Measurements from ENCODE around the gene M1AP. TPM values are rescaled to one million over a fixed set of nuclear protein-coding genes. Genes with fewer than 3 reads are reported as not detected.

Gene M1AP
- total RNA-seq, 1 donor from 2014 or later, result 1.4 TPM

DNA sequence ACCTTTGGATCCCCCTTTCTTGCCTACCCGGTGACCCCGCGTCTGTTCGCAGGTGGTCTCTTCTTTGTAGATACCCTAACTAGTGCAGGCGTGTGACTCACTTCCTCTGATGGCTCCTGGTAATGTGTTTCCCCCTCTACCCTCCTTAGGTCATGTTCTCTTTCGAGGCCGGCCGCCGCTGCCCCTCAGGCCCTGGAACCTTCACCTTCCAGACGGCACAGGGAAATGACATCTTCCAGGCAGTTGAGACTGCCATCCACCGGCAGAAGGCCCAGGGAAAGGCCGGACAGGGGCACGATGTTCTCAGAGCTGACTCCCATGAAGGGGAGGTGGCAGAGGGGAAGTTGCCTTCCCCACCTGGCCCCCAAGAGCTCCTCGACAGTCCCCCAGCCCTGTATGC, 92.0 kb downstream of the M1AP start:
- Histone ChIP-seq H3K27me3 (no peaks in the 10 kb centered on the region), H3K4me1 (peaks cover 10% of the 10 kb centered on the region), H3K4me3 (peak overlapping the region; percentile 88), H3K27ac (peak overlapping the region; percentile 88), H3K36me3 (no peaks in the 10 kb centered on the region), H3K9me3 (no peaks in the 10 kb centered on the region)
- ATAC-seq (no peak), DNase-seq (no peak)
- intact Hi-C loops (cut with DNase I), result no loop called here
- TF ChIP-seq, protein P1, sequence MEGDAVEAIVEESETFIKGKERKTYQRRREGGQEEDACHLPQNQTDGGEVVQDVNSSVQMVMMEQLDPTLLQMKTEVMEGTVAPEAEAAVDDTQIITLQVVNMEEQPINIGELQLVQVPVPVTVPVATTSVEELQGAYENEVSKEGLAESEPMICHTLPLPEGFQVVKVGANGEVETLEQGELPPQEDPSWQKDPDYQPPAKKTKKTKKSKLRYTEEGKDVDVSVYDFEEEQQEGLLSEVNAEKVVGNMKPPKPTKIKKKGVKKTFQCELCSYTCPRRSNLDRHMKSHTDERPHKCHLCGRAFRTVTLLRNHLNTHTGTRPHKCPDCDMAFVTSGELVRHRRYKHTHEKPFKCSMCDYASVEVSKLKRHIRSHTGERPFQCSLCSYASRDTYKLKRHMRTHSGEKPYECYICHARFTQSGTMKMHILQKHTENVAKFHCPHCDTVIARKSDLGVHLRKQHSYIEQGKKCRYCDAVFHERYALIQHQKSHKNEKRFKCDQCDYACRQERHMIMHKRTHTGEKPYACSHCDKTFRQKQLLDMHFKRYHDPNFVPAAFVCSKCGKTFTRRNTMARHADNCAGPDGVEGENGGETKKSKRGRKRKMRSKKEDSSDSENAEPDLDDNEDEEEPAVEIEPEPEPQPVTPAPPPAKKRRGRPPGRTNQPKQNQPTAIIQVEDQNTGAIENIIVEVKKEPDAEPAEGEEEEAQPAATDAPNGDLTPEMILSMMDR (IDR thresholded peaks at IDR 0.05), result no peak

DNA sequence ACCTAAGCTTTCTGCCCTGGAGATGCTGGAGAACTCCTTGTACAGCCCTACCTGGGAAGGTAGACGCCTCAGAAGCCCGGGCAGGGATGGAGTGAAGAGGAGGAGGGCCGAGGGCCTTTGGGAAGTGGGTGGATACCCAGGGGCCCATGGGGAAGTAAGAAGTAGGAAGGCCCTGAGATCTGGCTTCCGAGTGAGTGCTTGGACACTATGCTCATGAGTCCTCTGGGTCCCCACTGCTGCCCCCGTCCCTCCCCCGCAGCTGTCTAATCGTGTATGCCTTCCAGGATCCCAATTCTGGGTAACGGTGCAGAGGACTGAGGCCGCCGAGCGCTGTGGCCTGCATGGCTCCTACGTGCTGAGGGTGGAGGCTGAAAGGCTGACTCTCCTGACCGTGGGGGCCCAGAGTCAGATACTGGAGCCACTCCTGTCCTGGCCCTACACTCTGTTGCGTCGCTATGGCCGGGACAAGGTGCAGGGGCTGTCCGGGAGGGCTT, 92.5 kb downstream of the M1AP start:
- DNase-seq (peak; percentile 72), ATAC-seq (peak; percentile 51)
- intact Hi-C loops (cut with DNase I), result no loop called here
- Histone ChIP-seq H3K9me3 (no peaks in the 10 kb centered on the region), H3K27ac (peak overlapping the region; percentile 88), H3K27me3 (no peaks in the 10 kb centered on the region), H3K4me1 (peaks cover 10% of the 10 kb centered on the region), H3K36me3 (no peaks in the 10 kb centered on the region), H3K4me3 (peak overlapping the region; percentile 88)
- TF ChIP-seq, protein P1 (IDR thresholded peaks at IDR 0.05), result no peak

DNA sequence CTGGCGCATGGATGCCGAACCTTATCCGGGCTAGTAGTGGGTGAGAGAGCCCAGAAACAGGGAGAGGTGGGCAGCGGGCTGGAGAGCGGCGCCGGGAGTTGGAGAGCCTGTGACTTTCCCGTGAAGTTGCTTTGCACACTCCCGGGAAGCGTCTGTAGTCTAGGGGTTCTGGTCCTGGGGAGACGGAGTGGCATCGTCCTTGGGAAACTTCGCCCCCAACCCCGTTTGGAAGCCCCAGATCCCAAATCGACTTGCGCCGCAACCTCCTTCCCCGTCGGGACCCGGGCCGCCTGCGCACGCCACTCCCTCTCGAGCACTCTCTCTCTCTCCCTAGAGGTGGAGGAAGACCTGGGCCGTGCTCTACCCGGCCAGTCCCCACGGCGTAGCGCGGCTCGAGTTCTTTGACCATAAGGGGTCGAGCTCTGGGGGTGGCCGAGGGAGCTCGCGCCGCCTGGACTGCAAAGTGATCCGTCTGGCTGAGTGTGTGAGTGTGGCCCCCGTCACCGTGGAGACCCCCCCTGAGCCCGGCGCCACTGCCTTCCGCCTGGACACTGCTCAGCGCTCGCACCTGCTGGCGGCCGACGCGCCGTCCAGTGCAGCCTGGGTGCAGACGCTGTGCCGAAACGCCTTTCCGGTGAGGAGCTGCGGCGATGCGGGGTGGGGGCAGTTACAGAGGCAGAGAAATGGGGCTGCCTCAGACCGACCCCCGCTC, 93.2 kb downstream of the M1AP start:
- DNase-seq (peak; percentile 87), ATAC-seq (peak; percentile 74)
- H3K27ac ChIP-seq, result peak overlapping the region; percentile 88
- H3K4me1 ChIP-seq, result peaks cover 10% of the 10 kb centered on the region
- no peaks in the 10 kb centered on the region for H3K27me3 ChIP-seq
- intact Hi-C loops (cut with DNase I), result no loop called here
- H3K36me3 ChIP-seq, result no peaks in the 10 kb centered on the region
- TF ChIP-seq, protein P1 (IDR thresholded peaks at IDR 0.05), result no peak
- H3K4me3 ChIP-seq, result peak overlapping the region; percentile 88
- no peaks in the 10 kb centered on the region for H3K9me3 ChIP-seq

DNA sequence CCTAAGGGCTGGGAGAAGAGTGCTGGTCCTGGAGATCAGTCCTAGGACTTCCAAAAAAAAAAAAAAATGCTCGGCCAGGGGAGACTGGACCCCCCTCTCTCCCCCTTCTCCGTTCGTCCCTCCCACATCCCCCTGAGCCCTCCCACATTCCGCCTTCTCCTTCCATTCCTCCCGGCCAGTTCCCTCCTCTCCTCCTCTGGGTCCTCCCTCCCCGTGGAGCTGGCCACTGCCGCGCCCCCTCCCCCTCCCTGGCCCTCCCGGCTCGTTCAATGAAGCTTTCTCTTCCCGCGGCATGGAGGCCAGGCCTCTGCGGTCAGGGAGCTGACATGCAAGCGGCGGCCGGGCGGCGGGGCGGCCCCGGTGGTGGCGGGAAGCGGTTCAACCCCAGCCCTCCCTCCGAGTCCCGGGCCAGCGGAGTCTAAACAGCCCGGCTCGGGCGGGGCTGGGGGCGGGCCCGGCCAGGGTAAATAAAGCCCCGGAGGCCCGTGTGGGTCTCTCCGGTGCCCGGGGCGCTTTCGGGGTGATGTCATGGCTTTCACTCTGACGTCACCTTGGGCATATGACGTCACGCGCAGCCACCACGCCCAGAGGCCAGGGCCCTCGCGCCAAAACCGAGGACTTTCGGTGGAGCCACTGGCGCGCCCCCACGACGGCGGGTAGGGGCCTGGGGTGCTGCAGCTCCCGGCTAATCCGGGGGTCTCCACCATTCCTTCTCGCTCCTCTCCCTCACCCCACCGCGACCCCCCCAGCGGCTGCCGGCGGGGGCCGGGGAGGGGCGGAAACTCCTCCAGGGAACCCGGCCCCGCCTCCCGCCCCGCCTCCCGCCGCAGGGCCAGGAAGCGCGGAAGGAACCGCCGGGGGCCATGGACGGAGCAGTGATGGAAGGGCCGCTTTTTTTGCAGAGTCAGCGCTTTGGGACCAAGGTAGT, 94.0 kb downstream of the M1AP start, which contains the start of the genes DOK1 and LOXL3:
Gene DOK1 (plus strand): TSS at position 829 of the 928 bp plus-strand sequence. CDS start 35 bp downstream, at position 864.
Gene LOXL3 (minus strand): TSS at position 51 of the 928 bp plus-strand sequence. CDS start 1,308 bp downstream, outside the sequence.
- peak; percentile 95 for DNase-seq

More for the DNA sequence above, 94.0 kb downstream of the M1AP start, which contains the start of the genes DOK1 and LOXL3:
- ATAC-seq, result peak; percentile 88
- TF ChIP-seq, protein P1 (IDR thresholded peaks at IDR 0.05), result no peak
- Histone ChIP-seq H3K9me3 (no peaks in the 10 kb centered on the region), H3K4me3 (peak within 1 kb of the TSS; percentile 88), H3K4me1 (peaks cover 18% of the 10 kb centered on the region), H3K27ac (peak within 1 kb of the TSS; percentile 88), H3K36me3 (no peaks in the 10 kb centered on the region), H3K27me3 (no peaks in the 10 kb centered on the region)
- intact Hi-C loops (cut with DNase I), result no loop called here
